Activated naive CD4-positive, alpha-beta T cell treated with anti-CD3 and anti-CD28 coated beads for 36 hours (primary cell): ENCODE results near the gene LSM14B. TPM values are rescaled to one million over a fixed set of nuclear protein-coding genes. Genes with fewer than 3 reads are reported as not detected.
"Not testable (repeated sequence)": the region's sequence is repeated elsewhere in the genome, so short reads cannot be mapped to it uniquely, and the experiment has no call there.

Experiments
- CTCF ChIA-PET: fragments of 350-600 bp; sonication (Branson Sonifier 250); formaldehyde crosslinking; loops from one replicate; lab custom pipeline; 2021; ENCODE audit warnings: antibody characterized with exemption; lab: Charles Lee
- DNase-seq: peaks from one replicate; pipeline ENCODE4 v3.0.0-alpha.2; 2020
- H3K27ac Mint-ChIP-seq: one replicate; pipeline ENCODE4 v1.8.0; 2021; ENCODE audit warnings: mild to moderate bottlenecking, mixed read lengths
- H3K27me3 Mint-ChIP-seq: one replicate; pipeline ENCODE4 v1.8.0; 2021; ENCODE audit warnings: low read depth, mixed read lengths
- H3K36me3 Mint-ChIP-seq: one replicate; pipeline ENCODE4 v1.8.0; 2021; ENCODE audit warnings: low read depth, mixed read lengths
- H3K4me1 Mint-ChIP-seq: one replicate; pipeline ENCODE4 v1.8.0; 2021; ENCODE audit warnings: low read depth, mixed read lengths
- H3K4me3 Mint-ChIP-seq: one replicate; pipeline ENCODE4 v1.8.0; 2021; ENCODE audit warnings: mild to moderate bottlenecking, moderate library complexity, mixed read lengths
- H3K9me3 Mint-ChIP-seq: one replicate; pipeline ENCODE4 v1.8.0; 2021; ENCODE audit warnings: mixed read lengths
- intact Hi-C: fragments of 100-400 bp; cut with micrococcal nuclease; formaldehyde crosslinking; loops from one replicate; pipeline ENCODE4 v1.15.1; 2023
- total RNA-seq, 2 experiments: library from RNA; stranded (reverse); gene quantifications; one replicate each; pipeline ENCODE4 v1.2.3, GENCODE V29; 2021

The LSM14B gene
- 10 to 100 TPM; 29.6 to 33.3 TPM for total RNA-seq

DNA sequence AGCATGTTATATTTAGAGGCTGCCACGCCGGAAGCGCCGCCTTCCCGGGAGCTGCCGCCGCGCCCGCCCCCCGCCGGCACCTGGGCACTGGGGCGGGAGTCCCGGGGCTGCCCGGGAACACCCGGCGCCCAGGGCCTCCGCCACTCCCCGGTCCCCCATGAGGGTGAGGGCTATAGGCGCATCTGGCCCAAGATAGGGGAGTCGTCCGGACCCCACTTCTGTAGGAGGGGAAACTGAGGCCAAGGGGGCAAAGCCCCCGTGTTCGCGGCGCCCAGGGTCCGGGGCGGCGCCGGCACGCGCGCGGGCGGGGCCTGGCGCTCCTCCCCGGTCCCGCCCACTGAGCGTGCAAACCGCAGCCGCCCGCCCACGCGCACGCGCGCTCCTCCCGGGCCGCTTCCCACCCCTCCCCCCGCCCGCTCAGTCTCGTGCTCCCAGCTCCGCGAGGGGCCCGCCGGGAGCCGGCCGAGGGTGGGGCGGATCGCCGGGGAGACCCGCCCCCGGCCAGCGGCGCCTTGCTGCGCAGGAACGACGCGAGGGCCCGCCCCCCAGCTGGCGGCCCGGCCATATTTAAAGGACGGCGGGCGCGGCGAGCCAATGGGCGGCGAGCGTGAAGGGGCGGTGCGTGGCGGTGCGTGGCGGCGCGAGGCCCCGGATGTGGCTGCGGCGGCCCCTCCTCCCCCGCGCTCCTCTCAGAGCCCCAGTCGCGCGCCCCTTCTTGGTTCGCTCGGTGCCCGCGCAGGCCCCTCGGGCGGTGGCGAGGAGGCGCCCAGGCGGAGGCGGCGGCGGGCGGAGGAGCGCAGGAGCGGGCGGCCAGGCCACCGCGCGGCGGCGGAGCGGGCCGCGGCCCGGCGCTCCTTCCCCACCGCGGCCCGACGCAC is at the start of gene LSM14B:
LSM14B (plus strand) TSS at position 700 of the 878 bp plus-strand sequence. CDS start 192 bp downstream, outside the sequence.
- Mint-ChIP-seq H3K4me1 (peaks cover 54% of the 10 kb centered on the region), H3K4me3 (peak within 1 kb of the TSS; percentile 87), H3K9me3 (peaks cover 5% of the 10 kb centered on the region), H3K27ac (peak within 1 kb of the TSS; percentile 92), H3K36me3 (peaks cover 21% of the 10 kb centered on the region), H3K27me3 (no peaks in the 10 kb centered on the region)
- DNase-seq = peak; percentile 95
- CTCF ChIA-PET = interaction anchor here (0.8 to 1.3 kb wide), 5 partner anchors 12 to 53 kb away, joined by 3 read pairs; no protein-coding TSS in a partner anchor
- intact Hi-C loops = loop anchor here (1.0 to 5.0 kb wide), 8 partner anchors 21 to 500 kb away; partner anchors contain the start of genes ADRM1, OSBPL2, PSMA7 and RPS21

DNA sequence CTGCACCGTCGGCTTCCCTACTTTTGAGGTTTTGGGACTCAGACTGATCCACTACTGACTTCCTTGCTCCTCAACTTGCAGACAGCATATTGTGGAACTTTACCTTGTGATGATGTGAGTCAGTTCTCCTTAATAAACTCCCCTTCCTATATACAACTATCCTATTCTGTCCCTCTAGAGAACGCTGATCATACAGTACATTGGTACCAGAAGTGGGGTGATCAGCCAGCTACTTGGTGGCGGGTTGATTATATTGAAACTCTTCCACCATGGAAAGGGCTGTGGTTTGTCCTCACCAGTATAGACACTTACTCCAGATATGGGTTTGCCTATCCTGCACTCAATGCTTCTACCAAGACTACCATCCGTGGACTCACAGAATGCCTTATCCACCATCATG is 49.0 kb upstream of the LSM14B start:
- intact Hi-C loops = no loop called here
- no peak for DNase-seq
- H3K4me1 Mint-ChIP-seq = no peaks in the 10 kb centered on the region
- no peak overlapping the region for H3K27ac Mint-ChIP-seq
- H3K36me3 Mint-ChIP-seq = peaks cover 9% of the 10 kb centered on the region
- peaks cover 3% of the 10 kb centered on the region for H3K27me3 Mint-ChIP-seq
- peaks cover 30% of the 10 kb centered on the region for H3K9me3 Mint-ChIP-seq
- no peak overlapping the region for H3K4me3 Mint-ChIP-seq
- CTCF ChIA-PET = interaction anchor here (0.7 kb wide), 1 partner anchor 268 kb away, joined by 3 read pairs; no protein-coding TSS in a partner anchor

DNA sequence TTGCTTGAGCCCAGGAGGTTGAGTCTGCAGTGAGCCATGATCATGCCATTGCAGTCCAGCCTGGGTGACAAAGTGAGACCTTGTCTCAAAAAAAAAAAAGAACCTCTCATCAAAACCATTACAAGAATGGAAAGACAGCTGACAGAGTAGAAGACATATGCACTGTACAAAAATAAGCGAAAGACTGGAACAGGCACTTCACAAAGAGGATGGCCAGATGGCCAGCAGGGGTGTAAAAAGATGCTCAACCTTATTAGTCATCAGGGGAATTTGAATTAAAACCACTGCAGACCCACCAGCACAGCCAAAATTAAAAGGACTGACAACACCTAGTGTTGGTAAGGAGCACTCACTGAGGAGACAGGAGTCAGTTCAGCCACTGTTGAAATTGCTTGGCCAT is 43.1 kb upstream of the LSM14B start:
- CTCF ChIA-PET = interaction anchor here (0.6 kb wide), 1 partner anchor 302 kb away, joined by 3 read pairs; no protein-coding TSS in a partner anchor
- H3K27me3 Mint-ChIP-seq = peaks cover 3% of the 10 kb centered on the region
- H3K36me3 Mint-ChIP-seq = peaks cover 6% of the 10 kb centered on the region
- H3K9me3 Mint-ChIP-seq = peaks cover 26% of the 10 kb centered on the region
- no peak overlapping the region for H3K27ac Mint-ChIP-seq
- DNase-seq = no peak
- intact Hi-C loops = no loop called here
- H3K4me3 Mint-ChIP-seq = no peak overlapping the region
- no peaks in the 10 kb centered on the region for H3K4me1 Mint-ChIP-seq

DNA sequence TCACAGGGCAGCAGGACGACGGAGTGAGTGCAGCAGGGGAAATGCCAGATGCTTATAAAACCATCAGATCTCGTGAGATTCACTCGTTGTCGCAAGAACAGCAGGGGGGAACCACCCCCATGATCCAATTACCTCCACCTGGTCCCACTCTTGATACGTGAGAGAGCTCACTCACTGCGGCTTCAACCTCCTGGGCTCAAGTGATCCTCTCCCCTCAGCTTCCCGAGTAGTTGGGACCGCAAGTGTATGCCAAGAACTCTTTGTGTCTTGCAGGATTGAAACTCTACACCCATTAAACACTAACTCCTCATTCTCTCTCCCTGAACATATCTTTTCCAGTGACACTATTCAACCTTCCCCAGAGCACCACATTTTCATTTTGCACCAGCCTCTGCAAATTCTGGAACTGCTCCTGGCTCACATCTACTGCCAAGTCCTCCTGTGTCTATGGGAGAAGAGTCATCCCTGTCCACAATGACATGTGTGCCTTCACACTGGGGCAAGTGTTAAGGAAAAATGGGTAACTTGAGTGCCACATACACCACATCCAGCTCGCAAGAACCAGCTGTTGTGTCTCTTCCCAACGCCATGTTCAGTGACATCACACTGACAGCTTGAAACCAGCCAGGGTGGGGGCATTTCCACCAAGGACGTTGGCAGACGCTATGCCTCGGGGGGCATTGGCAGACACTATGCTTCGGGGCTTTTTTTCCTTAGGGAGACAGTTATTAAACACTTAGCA is 41.9 kb upstream of the LSM14B start:
- intact Hi-C loops = no loop called here
- no peak for DNase-seq
- Mint-ChIP-seq H3K9me3 (peaks cover 20% of the 10 kb centered on the region), H3K4me3 (no peak overlapping the region), H3K36me3 (peaks cover 4% of the 10 kb centered on the region), H3K4me1 (no peaks in the 10 kb centered on the region), H3K27me3 (peaks cover 7% of the 10 kb centered on the region), H3K27ac (no peak overlapping the region)
- CTCF ChIA-PET = no interaction called here

DNA sequence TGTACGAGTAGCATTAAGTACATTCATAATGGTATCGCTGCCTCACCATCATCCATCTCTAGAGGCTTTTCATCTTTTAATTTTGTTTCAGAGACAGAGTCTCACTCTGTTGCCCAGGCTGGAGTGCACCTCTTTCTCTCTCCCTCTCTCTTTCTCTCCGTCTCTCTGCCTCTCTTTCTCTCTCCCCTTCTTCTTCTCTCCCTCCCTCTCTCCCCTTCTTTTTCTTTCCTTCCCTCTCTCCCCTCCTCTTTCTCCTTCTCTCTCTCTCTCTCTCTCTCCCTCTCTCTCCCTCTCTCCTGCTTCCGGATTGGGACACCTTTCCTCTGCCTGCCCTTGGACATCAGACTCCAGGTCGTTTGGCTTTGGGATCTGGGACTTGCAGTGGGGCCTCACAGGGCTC is 39.0 kb upstream of the LSM14B start:
- DNase-seq = no peak
- Mint-ChIP-seq H3K9me3 (peaks cover 8% of the 10 kb centered on the region), H3K27me3 (peaks cover 4% of the 10 kb centered on the region), H3K27ac (no peak overlapping the region), H3K36me3 (no peaks in the 10 kb centered on the region), H3K4me3 (no peak overlapping the region), H3K4me1 (no peaks in the 10 kb centered on the region)
- CTCF ChIA-PET = no interaction called here
- intact Hi-C loops = no loop called here

DNA sequence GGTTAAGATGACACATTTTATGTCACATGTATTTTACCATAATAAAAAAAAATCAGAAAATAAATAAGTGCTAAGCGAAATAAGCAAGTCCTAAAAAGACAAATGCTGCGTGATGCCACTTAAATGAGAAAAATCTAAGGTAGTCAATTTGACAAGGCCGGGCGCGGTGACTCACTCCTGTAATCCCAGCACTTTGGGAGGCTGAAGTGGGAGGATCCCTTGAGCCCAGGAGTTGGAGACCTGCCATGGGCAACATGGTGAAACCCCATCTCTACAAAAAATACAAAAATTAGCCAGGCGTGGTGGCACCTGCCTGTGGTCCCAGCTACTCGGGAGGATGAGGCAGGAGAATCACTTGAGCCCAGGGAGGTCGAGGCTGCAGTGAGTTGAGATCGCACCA is 38.1 kb upstream of the LSM14B start:
- H3K4me3 Mint-ChIP-seq, CTCF ChIA-PET, intact Hi-C loops, H3K27me3 Mint-ChIP-seq, H3K36me3 Mint-ChIP-seq, H3K27ac Mint-ChIP-seq, H3K4me1 Mint-ChIP-seq, H3K9me3 Mint-ChIP-seq, DNase-seq: not testable (repeated sequence)

DNA sequence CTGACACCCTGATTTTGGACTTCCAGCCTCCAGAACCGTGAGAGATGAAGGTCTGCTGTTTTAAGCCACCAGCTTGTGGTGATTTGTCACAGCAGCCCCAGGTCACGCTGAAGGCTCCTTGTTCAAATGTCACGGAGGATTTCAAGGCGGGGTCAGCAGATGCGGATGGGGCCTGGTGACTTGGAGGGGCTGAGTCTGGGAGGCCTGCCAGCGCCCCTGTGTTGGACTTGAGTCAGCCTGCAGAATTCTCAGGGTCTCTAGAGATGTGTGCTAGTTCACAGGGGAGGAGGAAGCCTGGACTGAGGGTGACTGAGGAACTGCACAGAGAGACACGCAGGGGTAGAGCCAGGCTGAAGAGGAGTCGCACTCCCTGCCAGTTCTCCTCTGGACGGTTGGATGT is 37.1 kb upstream of the LSM14B start:
- Mint-ChIP-seq H3K27me3 (peaks cover 4% of the 10 kb centered on the region), H3K9me3 (peaks cover 4% of the 10 kb centered on the region), H3K36me3 (no peaks in the 10 kb centered on the region), H3K4me3 (no peak overlapping the region), H3K27ac (no peak overlapping the region), H3K4me1 (no peaks in the 10 kb centered on the region)
- CTCF ChIA-PET = no interaction called here
- DNase-seq = no peak
- intact Hi-C loops = no loop called here

DNA sequence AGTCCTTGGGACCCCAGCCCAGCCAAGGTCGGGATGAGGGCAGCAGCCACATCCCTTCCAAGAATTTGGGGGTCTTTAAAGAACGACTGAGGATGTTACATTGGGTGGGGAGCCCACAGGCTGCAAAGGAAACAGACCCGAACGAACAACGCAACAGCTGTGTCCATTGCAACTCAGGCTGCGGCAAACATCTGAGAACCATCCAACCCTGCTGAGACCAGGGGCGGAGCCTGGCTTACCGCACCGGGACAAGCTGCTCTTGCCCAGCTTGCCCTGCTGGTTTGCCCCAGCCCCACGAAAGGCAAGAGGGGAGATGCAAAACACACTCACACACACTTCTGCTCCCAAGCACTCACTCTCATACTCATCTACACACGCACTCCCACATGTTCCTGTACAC is 35.0 kb upstream of the LSM14B start:
- Mint-ChIP-seq H3K36me3 (peaks cover 3% of the 10 kb centered on the region), H3K4me3 (no peak overlapping the region), H3K27me3 (peaks cover 4% of the 10 kb centered on the region), H3K9me3 (peaks cover 6% of the 10 kb centered on the region), H3K27ac (no peak overlapping the region), H3K4me1 (no peaks in the 10 kb centered on the region)
- CTCF ChIA-PET = no interaction called here
- intact Hi-C loops = no loop called here
- no peak for DNase-seq

DNA sequence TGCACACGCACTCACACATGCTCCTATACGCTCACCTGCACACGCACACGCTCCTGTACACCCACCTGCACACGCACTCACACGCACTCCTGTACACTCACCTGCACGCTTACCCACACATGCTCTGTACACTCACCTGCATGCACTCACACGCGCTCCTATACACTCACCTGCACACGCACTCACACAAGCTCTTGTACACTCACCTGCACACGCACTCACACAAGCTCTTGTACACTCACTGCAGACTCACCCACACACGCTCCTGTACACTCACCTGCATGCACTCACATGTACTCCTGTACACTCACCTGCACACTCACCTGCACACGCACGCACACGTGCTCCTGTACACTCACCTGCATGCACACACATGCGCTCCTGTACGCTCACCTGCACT is 34.6 kb upstream of the LSM14B start:
- CTCF ChIA-PET = no interaction called here
- intact Hi-C loops = no loop called here
- peaks cover 4% of the 10 kb centered on the region for H3K27me3 Mint-ChIP-seq

DNA sequence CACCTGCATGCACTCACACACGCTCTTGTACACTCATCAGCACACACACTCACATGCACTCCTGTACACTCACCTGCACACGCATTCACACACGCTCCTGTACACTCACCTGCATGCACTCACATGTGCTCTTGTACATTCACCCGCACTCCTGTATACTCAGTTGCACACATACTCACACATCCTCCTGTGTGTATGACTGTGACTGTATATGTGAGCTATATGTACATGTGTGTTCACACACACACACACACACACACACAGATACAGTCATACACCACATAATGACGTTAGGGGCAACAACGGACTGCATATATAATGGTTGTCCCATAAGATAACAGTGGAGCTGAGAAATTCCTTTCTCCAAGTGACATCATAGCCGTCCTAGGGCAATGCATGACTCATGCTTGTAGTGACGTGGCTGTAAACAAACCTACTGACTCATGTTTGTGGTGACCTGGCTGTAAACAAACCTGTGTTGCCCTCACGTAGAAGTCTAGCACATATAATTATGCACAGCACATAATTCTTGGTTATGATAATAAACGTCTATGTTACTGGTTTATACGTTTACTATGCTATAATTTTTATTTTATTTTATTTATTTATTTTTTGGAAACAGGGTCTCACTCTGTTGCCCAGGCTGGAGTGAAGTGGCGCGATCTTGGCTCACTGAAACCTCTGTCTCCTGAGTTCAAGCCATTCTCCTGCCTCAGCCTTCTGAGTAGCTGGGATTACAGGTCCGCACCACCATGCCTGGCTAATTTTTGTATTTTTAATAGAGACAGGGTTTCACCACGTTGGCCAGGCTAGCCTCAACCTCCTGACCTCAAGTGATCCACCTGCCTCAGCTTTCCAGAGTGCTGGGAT is 33.8 kb upstream of the LSM14B start:
- no peak for DNase-seq
- Mint-ChIP-seq H3K4me1 (no peaks in the 10 kb centered on the region), H3K27ac (no peak overlapping the region), H3K9me3 (peaks cover 8% of the 10 kb centered on the region), H3K27me3 (peaks cover 4% of the 10 kb centered on the region), H3K36me3 (peaks cover 3% of the 10 kb centered on the region), H3K4me3 (no peak overlapping the region)
- intact Hi-C loops = no loop called here
- CTCF ChIA-PET = no interaction called here

More for the DNA sequence above, 34.6 kb upstream of the LSM14B start:
- no peak for DNase-seq
- Mint-ChIP-seq H3K9me3 (peaks cover 7% of the 10 kb centered on the region), H3K4me1 (no peaks in the 10 kb centered on the region), H3K27ac (no peak overlapping the region), H3K4me3 (no peak overlapping the region), H3K36me3 (peaks cover 3% of the 10 kb centered on the region)

DNA sequence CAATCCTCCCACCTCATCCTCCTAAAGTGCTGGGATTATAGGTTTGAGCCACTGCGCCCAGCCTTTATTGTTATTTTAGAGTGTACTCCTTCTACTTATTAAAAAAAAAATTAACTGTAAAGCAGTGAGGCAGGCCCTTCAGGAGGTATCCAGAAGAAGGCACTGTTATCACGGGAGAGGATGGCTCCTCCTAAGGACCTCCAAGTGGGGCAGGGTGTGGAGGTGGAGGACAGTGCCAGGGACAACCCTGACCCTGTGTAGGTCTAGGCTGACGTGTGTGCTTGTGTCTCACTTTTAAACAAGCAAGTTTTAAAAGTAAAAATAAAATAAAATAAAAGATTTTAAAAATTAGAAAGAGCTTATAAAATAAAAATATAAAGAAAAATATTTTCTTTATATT is 32.9 kb upstream of the LSM14B start:
- Mint-ChIP-seq H3K27ac (no peak overlapping the region), H3K27me3 (peaks cover 4% of the 10 kb centered on the region), H3K4me3 (no peak overlapping the region), H3K36me3 (peaks cover 3% of the 10 kb centered on the region), H3K4me1 (no peaks in the 10 kb centered on the region), H3K9me3 (peaks cover 8% of the 10 kb centered on the region)
- CTCF ChIA-PET = interaction anchor here (0.6 to 0.7 kb wide), 2 partner anchors 65 to 213 kb away, joined by 3 to 5 read pairs; no protein-coding TSS in a partner anchor
- intact Hi-C loops = no loop called here
- DNase-seq = no peak
